Measurements from ENCODE around the gene POU2AF1. TPM values are rescaled to one million over a fixed set of nuclear protein-coding genes. Genes with fewer than 3 reads are reported as not detected.

The POU2AF1 gene
- total and polyA plus RNA-seq, 2 of the 13 experiments (the other 11 are each of a cell fraction or from before 2014, with no cell fraction given): 1.9 to 3.6 TPM

- TF ChIP-seq GATAD2A (CRISPR knock-in tag; IDR thresholded peaks at IDR 0.05) (peak; percentile 58; the same call in 1 of the 2 replicates), NR2F1 (CRISPR knock-in tag; IDR thresholded peaks at IDR 0.05) (no peak), ZMYM4 (CRISPR knock-in tag; IDR thresholded peaks at IDR 0.05) (peak; percentile 66; the same call in 1 of the 2 replicates), GFI1 (CRISPR knock-in tag; IDR thresholded peaks at IDR 0.05; ENCODE audit: borderline replicate concordance) (peak; percentile 88), ZNF580 (CRISPR knock-in tag; IDR thresholded peaks at IDR 0.05; ENCODE audit: borderline replicate concordance, low read depth) (0 out of 2 replicates have a peak, but pooled peaks have one; percentile 30), PREB (CRISPR knock-in tag; IDR thresholded peaks at IDR 0.05) (no peak), HNF4A (CRISPR knock-in tag; IDR thresholded peaks at IDR 0.05) (peak; percentile 94), ZBTB3 (CRISPR knock-in tag; IDR thresholded peaks at IDR 0.05; ENCODE audit: borderline replicate concordance, low read depth) (no peak), ZNF335 (CRISPR knock-in tag; IDR thresholded peaks at IDR 0.05) (no peak), HMGXB3 (CRISPR knock-in tag; IDR thresholded peaks at IDR 0.05; ENCODE audit: borderline replicate concordance) (no peak), ZBTB25 (CRISPR knock-in tag; IDR thresholded peaks at IDR 0.05) (0 out of 2 replicates have a peak, but pooled peaks have one; percentile 36), ELF3 (CRISPR knock-in tag; IDR thresholded peaks at IDR 0.05) (0 out of 2 replicates have a peak, but pooled peaks have one; percentile 27), FOSL2 (CRISPR knock-in tag; IDR thresholded peaks at IDR 0.05) (0 out of 2 replicates have a peak, but pooled peaks have one; percentile 12), BCL6 (CRISPR knock-in tag; IDR thresholded peaks at IDR 0.05) (no peak; the same call in 1 of the 2 replicates), RNF2 (conservative IDR thresholded peaks at IDR 0.05; ENCODE audit: low read depth) (no peak), JDP2 (CRISPR knock-in tag; IDR thresholded peaks at IDR 0.05; ENCODE audit: borderline replicate concordance) (no peak), PAXIP1 (CRISPR knock-in tag; conservative IDR thresholded peaks at IDR 0.05) (peak; percentile 42; the same call in 1 of the 2 replicates), ZNF746 (CRISPR knock-in tag; IDR thresholded peaks at IDR 0.05) (no peak), ZNF691 (CRISPR knock-in tag; IDR thresholded peaks at IDR 0.05; ENCODE audit: borderline replicate concordance, low read depth) (no peak)
Observed at GRCh38 chr11:111308140-111308539, 70.9 kb downstream of the POU2AF1 start (continued).
